CD4-positive, alpha-beta T cell treated with Interleukin-1 beta for 1 hour (primary cell): ENCODE data around the gene EPC1.
"Not testable (repeated sequence)": the region's sequence is repeated elsewhere in the genome, so short reads cannot be mapped to it uniquely, and the experiment has no call there.

Experiments used
- DNase-seq, 2 donors: peaks; one replicate each; pipeline ENCODE4 v3.0.0-alpha.2; 2020 to 2022

The EPC1 gene

GRCh38 chr10:32372000-32372875, 25.3 kb upstream of the EPC1 start:
- DNase-seq = no peak

DNA sequence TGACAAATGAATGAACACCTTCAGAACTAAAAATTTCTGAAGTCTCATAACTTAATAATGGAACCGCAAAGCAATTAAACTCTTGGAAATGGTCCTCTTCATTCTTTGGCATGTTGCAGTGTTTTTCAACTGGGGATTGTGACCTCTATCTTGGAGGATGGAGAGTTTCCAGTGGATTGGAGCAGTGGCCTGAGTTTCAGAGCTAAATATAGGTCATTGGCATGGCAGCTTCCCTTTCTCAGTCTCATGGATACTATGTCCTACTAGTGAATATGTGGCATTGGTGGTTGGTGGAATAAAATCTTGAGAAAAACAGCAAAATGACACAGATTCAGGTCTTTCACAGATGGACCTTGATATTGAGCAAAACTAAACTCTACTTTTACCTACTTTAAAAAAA, 24.1 kb upstream of the EPC1 start:
- no peak for DNase-seq

- DNase-seq = peak; percentile 69 to 81
Measured at GRCh38 chr10:32367793-32368453, 21.0 kb upstream of the EPC1 start.

DNA sequence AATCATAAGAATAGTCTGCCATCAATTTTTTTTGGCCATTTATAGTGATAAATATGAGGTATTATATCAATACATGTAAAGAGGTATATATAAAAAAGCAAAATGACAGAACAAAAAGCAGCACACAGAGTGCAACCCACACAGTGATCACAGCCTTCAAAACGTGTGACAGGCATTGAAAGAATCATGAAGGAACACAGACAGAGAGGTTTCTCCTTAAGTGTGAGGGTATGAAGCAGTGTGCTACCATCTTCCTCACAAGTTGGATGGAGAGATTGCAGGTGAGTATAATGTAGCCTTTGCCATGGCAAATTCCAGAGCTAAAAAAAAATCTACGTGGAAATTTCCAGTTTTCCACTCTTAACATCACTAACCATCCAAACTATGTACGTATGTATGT, 19.6 kb upstream of the EPC1 start:
- DNase-seq = no peak

GRCh38 chr10:32366111-32366510, 19.2 kb upstream of the EPC1 start:
- DNase-seq = no peak

DNA sequence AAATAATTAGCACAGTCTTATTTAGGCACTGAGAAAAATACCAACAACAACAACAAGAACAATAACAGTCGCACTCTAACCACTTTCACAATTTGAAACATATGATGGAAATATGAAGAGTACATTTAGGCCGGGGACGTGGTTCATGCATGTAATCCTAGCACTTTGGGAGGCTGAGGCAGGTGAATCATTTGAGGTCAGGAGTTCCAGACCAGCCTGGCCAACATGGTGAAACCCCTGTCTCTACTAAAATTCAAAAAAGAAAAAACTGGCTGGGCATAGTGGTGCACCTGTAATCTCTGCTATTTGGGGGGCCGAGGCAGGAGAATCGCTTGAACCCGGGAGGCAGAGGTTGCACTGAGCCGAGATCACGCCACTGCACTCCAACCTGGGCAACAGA, 18.4 kb upstream of the EPC1 start:
- DNase-seq = not testable (repeated sequence)

GRCh38 chr10:32362571-32362970, 15.6 kb upstream of the EPC1 start:
- no peak for DNase-seq

DNA sequence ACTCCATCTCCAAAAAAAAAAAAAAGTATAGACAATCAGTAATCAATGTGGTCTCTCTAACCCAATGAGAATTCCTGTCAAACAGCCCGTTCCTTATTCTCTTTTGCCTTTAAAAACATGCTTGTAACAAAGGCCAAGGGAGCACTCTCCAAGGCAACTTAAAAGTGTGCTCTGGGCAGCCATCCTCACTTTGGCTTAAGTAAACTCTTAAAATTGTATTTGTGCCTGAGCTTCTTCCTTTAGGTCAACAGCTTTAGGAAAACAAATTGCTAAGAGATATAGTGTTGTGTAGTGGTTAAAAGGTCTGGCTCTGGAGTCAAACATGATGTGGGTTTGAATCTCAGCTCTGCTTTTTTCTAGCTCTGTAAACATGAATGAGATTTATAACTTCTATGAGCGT, 13.9 kb upstream of the EPC1 start:
- no peak for DNase-seq

- no peak for DNase-seq
Measured at GRCh38 chr10:32360241-32360640, 13.3 kb upstream of the EPC1 start.

DNA sequence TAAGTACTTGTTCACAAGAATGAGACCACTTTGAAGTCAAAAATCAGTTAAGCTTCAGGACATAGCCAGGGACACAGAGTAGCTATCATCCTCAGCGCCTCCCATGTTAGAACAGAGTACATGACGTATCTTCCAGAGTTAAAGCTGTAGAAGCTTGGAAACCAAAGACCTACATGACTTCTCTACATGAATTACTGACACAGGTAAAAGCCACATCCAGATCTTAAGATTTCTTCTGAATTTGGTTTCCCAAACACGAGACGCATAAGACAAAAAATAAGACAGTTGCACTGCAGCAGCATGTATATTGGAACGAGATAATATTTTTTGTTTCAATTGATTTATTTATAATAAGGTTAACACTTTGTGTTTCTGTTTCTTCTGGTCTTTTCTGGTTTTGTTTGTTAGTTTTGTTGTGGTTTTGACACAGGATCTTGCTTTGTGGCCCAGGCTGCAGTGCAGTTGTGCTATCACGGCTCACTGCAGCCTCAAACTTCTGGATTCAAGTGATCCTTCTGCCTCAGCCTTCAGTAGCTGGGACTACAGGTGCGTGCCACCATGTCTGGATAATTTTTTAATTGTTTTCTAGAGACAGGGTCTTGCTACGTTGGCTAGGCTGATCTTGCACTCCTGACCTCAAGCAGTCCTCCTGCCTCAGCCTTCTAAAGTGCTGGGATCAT, 10.2 kb upstream of the EPC1 start:
- peak; percentile 18 to 50 for DNase-seq

- not testable (repeated sequence) for DNase-seq
Measured at GRCh38 chr10:32354690-32355089, 7.7 kb upstream of the EPC1 start.

GRCh38 chr10:32350811-32351350, 3.9 kb upstream of the EPC1 start:
- DNase-seq = no peak

DNA sequence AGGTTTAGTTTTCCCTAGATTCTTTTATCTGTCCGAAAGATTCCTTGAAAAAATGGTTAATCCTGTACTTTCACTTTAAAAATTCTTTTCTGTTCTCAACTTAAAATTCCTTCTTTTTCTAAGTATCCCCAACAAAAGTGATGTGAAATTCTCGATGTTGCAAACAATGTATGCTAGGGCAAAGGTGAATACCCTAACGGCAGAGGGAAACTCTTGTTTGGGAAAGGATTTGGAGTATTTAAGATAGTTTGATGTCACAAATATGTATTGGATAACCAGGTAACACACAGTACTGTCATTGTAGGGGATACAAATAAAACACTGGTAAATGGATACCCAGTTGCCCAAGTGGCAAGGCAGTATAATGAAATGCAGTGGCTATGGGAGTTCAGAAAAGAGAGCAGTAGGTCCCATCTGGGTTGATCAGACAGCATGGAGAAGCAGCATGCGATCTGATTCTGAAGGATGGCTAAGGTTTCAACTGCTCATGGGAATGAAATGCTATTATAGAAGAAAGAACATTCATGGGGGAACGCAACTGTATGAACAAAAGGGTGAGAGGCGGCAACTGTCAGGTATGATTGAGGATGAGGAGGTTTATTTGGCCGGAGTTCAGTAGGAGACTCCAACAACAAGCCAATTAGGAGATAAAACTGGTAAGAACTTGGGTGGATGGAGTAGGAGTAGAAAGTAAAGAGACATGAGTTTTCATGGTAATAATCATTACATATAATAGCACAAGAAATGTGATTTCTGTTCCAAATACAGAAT, 3.2 kb upstream of the EPC1 start:
- DNase-seq = no peak

- no peak for DNase-seq
Measured at GRCh38 chr10:32349199-32349585, 2.2 kb upstream of the EPC1 start.

DNA sequence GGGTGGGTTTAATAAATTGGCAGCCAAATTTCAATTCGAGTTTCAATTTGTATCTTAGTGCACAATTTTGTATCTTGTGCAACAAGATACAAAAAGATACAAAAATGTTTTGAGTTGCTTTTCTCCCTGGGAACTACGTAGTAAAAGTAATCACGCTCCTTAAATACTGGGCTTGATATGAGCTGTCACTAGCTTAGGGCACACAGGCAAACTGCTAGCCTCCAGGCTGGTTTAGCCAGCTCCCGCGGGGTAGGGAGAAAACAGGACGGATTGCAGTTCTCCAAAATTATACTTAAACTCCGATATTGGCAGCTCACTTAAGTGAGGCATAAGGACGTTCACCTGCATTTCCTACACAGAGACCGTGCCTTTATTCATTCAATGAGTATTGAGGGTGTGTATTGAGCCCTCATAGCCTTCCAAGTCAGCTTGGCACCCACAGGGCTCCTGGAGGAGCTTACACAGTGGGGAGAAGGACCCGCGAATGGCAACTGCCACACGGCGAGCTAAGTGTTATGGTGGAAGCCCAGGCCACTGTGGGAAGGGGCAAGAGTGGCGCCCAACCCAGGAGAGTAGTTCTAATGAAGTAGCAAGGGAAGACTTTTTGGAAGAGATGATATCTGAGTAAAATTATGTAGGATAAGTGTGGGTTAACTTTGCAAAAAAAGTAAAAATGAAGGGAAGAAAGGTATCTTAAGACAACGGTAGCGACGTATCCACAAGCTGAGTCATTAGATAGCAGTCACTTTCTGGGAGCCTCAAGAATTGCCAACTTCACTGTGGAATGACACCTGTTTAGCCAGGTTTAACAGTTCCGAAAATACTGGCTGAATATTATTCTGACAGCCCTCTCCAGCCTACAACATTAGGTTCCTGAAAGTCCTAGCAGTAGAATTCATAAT, 1.6 kb upstream of the EPC1 start:
- DNase-seq = no peak

DNA sequence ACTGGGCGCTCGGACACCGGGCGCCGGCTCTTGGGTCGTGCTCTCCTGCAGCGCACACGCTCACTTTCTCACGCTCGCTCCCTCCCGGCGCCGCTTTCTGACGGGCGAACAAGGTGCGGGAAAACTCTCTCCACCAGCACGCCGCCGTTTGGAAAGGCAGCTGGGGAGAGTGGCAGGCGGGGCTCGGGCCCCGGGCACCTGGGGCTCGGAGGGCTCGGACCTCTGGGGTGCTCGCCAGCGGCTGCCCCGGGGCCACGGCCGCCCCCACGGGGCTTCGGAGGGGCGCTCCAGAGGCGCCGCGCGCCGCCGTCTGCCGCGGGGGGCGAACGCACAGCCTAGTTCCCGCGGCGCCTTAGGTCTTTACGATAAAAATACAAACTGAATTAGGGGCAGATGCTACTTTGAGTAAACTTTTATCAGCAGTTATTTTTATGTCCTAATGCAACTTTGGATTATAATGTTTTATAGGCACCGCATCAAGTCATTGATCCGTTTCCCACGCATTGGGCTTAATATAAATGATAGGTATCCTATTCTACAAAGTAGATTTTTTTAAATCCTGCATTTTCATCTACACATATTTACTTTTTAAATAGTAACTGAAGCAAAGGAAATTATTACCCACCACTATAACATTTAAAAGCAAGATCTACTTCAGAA, 535 bp upstream of the EPC1 start:
- no peak for DNase-seq

- peak; percentile 95 to 96 for DNase-seq
Measured at GRCh38 chr10:32346134-32346550, 816 bp downstream of the EPC1 start.

GRCh38 chr10:32341596-32341995, 5.4 kb downstream of the EPC1 start:
- DNase-seq = no peak

DNA sequence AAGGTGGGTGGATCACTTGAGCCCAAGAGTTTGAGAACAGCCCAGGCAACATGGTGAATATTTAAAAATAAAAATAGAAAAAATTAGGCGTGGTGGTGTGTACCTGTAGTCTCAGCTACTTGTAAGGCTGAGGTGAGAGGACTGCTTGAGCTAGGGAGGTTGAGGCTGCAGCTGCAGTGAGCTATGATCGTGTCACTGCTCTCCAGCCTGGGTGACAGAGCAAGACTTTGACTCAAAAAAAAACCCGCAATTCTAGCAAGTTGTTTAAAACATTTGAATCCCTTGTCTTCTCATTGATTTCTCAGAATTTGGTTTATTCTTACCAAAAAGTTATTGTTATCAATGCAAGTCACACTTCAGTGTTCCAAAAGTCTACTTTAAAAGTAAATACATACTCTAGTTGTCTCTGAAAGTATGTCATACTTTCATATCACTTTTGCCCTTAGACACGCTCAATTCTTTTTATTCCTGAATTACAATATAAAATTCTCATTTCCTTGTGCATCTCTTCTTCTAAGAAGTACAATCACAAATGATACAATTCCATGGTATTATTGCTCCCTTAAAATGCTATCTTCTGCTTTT, 6.3 kb downstream of the EPC1 start:
- DNase-seq = no peak

- no peak for DNase-seq
Measured at GRCh38 chr10:32338262-32338661, 8.7 kb downstream of the EPC1 start.

- DNase-seq = no peak
Measured at GRCh38 chr10:32337350-32337749, 9.6 kb downstream of the EPC1 start.
